DOHH2 (cell line): Measurements from ENCODE around the gene INF2.

Source experiments
- CTCF ChIP-seq: fragments of 200-600 bp; sonication (generic); IDR thresholded peaks from one replicate; pipeline ENCODE4 v1.5.1; 2014; ENCODE audit warnings: antibody characterized with exemption, mild to moderate bottlenecking, low read depth, low read length; ENCODE audit not compliant: poor library complexity, severe bottlenecking
- EZH2phosphoT487 ChIP-seq: fragments of 200-600 bp; sonication (generic); IDR thresholded peaks from 2 replicates; pipeline ENCODE4 v1.6.1; 2017; ENCODE audit warnings: borderline replicate concordance, mild to moderate bottlenecking, antibody characterized with exemption, low read length, moderate library complexity, mixed read lengths

- no peak for TF ChIP-seq CTCF
- no peak for TF ChIP-seq EZH2phosphoT487
These were observed 67.2 kb downstream of the INF2 start for GRCh38 chr14:104756477-104757237.
